H1 (cell line): ENCODE measurements around the gene CTDP1. TPM values are rescaled to one million over a fixed set of nuclear protein-coding genes. Genes with fewer than 3 reads are reported as not detected.

Experiments
- CTCF ChIA-PET: fragments of 300-600 bp; sonication (Branson Sonifier 250); formaldehyde crosslinking; loops from one replicate; lab custom pipeline; 2021; ENCODE audit not compliant: partially characterized antibody; lab: Charles Lee
- POLR2A ChIA-PET: fragments of 300-600 bp; sonication (Branson Sonifier 250); formaldehyde crosslinking; loops from one replicate; lab custom pipeline; 2021; ENCODE audit warnings: inconsistent platforms; ENCODE audit not compliant: partially characterized antibody; lab: Charles Lee
- DNase-seq, 2 experiments: peaks; one replicate each; pipeline versions ENCODE4 v3.0.0 to v3.0.0-alpha.2; 2010 to 2022; ENCODE audit warnings: low spot score in 2 of 2, low read depth in 1 of 2, mixed read lengths in 1 of 2
- FAIRE-seq: peaks from 2 replicates; lab custom pipeline; 2011; peaks lifted over from hg19 to GRCh38; lab: Jason Lieb, UNC
- H2AFZ ChIP-seq: 2 replicates; pipeline ENCODE4 v1.8.1; 2012; ENCODE audit warnings: low read length, inconsistent platforms
- H2AK5ac ChIP-seq: 2 replicates; pipeline ENCODE4 v1.6.1; 2013; ENCODE audit warnings: low read depth, low read length
- H2BK120ac ChIP-seq: replicated peaks from 2 replicates; pipeline ENCODE3; 2013; ENCODE audit warnings: low read depth, low read length, inconsistent platforms
- H2BK12ac ChIP-seq: 2 replicates; pipeline ENCODE4 v1.6.1; 2013; ENCODE audit warnings: low read depth, low read length
- H2BK15ac ChIP-seq: 2 replicates; pipeline ENCODE4 v1.6.1; 2013; ENCODE audit warnings: low read length
- H2BK20ac ChIP-seq: 2 replicates; pipeline ENCODE4 v1.6.1; 2013; ENCODE audit warnings: low read length
- H2BK5ac ChIP-seq: 2 replicates; pipeline ENCODE4 v1.6.1; 2013; ENCODE audit warnings: low read depth, low read length
- H3K14ac ChIP-seq: 2 replicates; pipeline ENCODE4 v1.6.1; 2013; ENCODE audit warnings: inconsistent platforms; ENCODE audit not compliant: insufficient read length
- H3K18ac ChIP-seq: 2 replicates; pipeline ENCODE4 v1.6.1; 2013; ENCODE audit warnings: low read length; ENCODE audit errors: extremely low read depth
- H3K23ac ChIP-seq: 2 replicates; pipeline ENCODE4 v1.6.1; 2013; ENCODE audit warnings: inconsistent platforms; ENCODE audit not compliant: insufficient read length
- H3K23me2 ChIP-seq: 2 replicates; pipeline ENCODE4 v1.6.1; 2013; ENCODE audit warnings: low read depth, low read length
- H3K27ac ChIP-seq: 2 replicates; pipeline ENCODE4 v1.6.1; 2011; ENCODE audit warnings: low read depth, low read length, inconsistent platforms
- H3K27me3 ChIP-seq, 4 experiments: replicated peaks in 1 of 4; 1 replicate in 1 of 4; 2 replicates in 3 of 4; pipeline versions ENCODE4 v1.6.1 to v1.8.1; 2011 to 2013; ENCODE audit warnings: low read length in 3 of 4, mild to moderate bottlenecking in 3 of 4, inconsistent platforms in 2 of 4, mixed read lengths in 2 of 4, moderate library complexity in 1 of 4; ENCODE audit not compliant: control insufficient read depth in 3 of 4, insufficient read depth in 3 of 4; ENCODE audit errors: extremely low read depth in 1 of 4
- H3K36me3 ChIP-seq, 4 experiments: 2 replicates each; pipeline versions ENCODE4 v1.6.1 to v1.8.1; 2011 to 2013; ENCODE audit warnings: mild to moderate bottlenecking in 4 of 4, low read length in 3 of 4, moderate library complexity in 2 of 4, control low read depth in 1 of 4, inconsistent platforms in 1 of 4; ENCODE audit not compliant: insufficient read depth in 4 of 4, control insufficient read depth in 2 of 4
- H3K4ac ChIP-seq: replicated peaks from 2 replicates; pipeline ENCODE3; 2013; ENCODE audit warnings: low read length, low read depth, mixed read lengths, inconsistent platforms; ENCODE audit not compliant: insufficient read length
- H3K4me1 ChIP-seq, 4 experiments: replicated peaks in 1 of 4; 1 replicate in 1 of 4; 2 replicates in 3 of 4; pipeline versions ENCODE4 v1.6.1 to v1.8.1; 2011 to 2013; ENCODE audit warnings: low read length in 3 of 4, inconsistent platforms in 2 of 4, mixed read lengths in 1 of 4; ENCODE audit not compliant: insufficient read depth in 4 of 4, control insufficient read depth in 3 of 4
- H3K4me2 ChIP-seq, 2 experiments: 2 replicates each; pipeline versions ENCODE4 v1.6.1 to v1.8.1; 2011 to 2013; ENCODE audit warnings: low read depth in 2 of 2, low read length in 2 of 2, control low read depth in 1 of 2, inconsistent platforms in 1 of 2, mild to moderate bottlenecking in 1 of 2; ENCODE audit not compliant: insufficient read depth in 1 of 2
- H3K4me3 ChIP-seq, 4 experiments: fragments of 200-600, 300-600 bp in 1 of 4; sonication (generic), shearing (Covaris generic), sonication (Bioruptor Twin) in 1 of 4; 2 replicates each; pipeline versions ENCODE4 v1.5.1 to v1.8.1; 2011 to 2016; ENCODE audit warnings: low read length in 4 of 4, low read depth in 3 of 4, control low read depth in 2 of 4, inconsistent platforms in 2 of 4, mild to moderate bottlenecking in 2 of 4, mixed read lengths in 1 of 4, moderate library complexity in 1 of 4; ENCODE audit not compliant: insufficient read depth in 2 of 4; ENCODE audit errors: extremely low read depth in 1 of 4
- H3K56ac ChIP-seq: replicated peaks from 2 replicates; pipeline ENCODE3; 2013; ENCODE audit warnings: low read depth, mild to moderate bottlenecking, mixed read lengths, low read length, inconsistent platforms; ENCODE audit not compliant: insufficient read length
- H3K79me1 ChIP-seq: 2 replicates; pipeline ENCODE4 v1.6.1; 2013; ENCODE audit warnings: low read depth, low read length, control low read depth
- H3K79me2 ChIP-seq, 2 experiments: 2 replicates each; pipeline versions ENCODE4 v1.6.1 to v1.8.1; 2012 to 2013; ENCODE audit warnings: low read length in 2 of 2, mild to moderate bottlenecking in 2 of 2, inconsistent platforms in 1 of 2; ENCODE audit not compliant: insufficient read depth in 2 of 2, control insufficient read depth in 1 of 2
- H3K9ac ChIP-seq, 4 experiments: replicated peaks in 1 of 4; 1 replicate in 1 of 4; 2 replicates in 3 of 4; pipeline versions ENCODE4 v1.6.1 to v1.8.1; 2011 to 2013; ENCODE audit warnings: low read depth in 3 of 4, low read length in 3 of 4, control low read depth in 2 of 4, mild to moderate bottlenecking in 2 of 4, moderate library complexity in 2 of 4, inconsistent platforms in 1 of 4; ENCODE audit errors: extremely low read depth in 1 of 4
- H3K9me3 ChIP-seq, 2 experiments: 2 replicates each; pipeline versions ENCODE4 v1.6.1 to v1.8.1; 2012 to 2013; ENCODE audit warnings: mild to moderate bottlenecking in 2 of 2, moderate library complexity in 2 of 2, control low read depth in 1 of 2, inconsistent platforms in 1 of 2, low read depth in 1 of 2, low read length in 1 of 2, mixed read lengths in 1 of 2; ENCODE audit not compliant: insufficient read depth in 2 of 2
- H4K20me1 ChIP-seq, 2 experiments: replicated peaks in 1 of 2; 2 replicates each; pipeline versions ENCODE3 to v1.8.1; 2011 to 2013; ENCODE audit warnings: inconsistent platforms in 2 of 2, low read length in 2 of 2, mild to moderate bottlenecking in 1 of 2; ENCODE audit not compliant: insufficient read depth in 2 of 2, control insufficient read depth in 1 of 2
- H4K5ac ChIP-seq: 2 replicates; pipeline ENCODE4 v1.6.1; 2013; ENCODE audit warnings: low read length, low read depth, mixed read lengths, inconsistent platforms; ENCODE audit not compliant: insufficient read length
- H4K8ac ChIP-seq: 2 replicates; pipeline ENCODE4 v1.8.0; 2013; ENCODE audit warnings: mild to moderate bottlenecking, moderate library complexity, low read length, inconsistent platforms; ENCODE audit not compliant: insufficient read depth; ENCODE audit errors: extremely low read depth
- H4K91ac ChIP-seq: replicated peaks from 2 replicates; pipeline ENCODE3; 2013; ENCODE audit warnings: low read length, mixed read lengths, inconsistent platforms; ENCODE audit not compliant: insufficient read length
- SAP30 ChIP-seq: fragments of 300-600 bp; sonication (generic); IDR thresholded peaks from 2 replicates; pipeline ENCODE4 v1.7.1; 2012; ENCODE audit warnings: low read length, moderate library complexity, mild to moderate bottlenecking, inconsistent platforms; ENCODE audit not compliant: insufficient read depth, insufficient replicate concordance
- WGBS, 2 experiments: shearing (Covaris generic) in 1 of 2; methylation state at CpG; one replicate each; pipeline versions ENCODE4 v1.1.6 to v1.1.7; 2013 to 2015; ENCODE audit warnings: low lambda C conversion rate in 2 of 2, mixed read lengths in 2 of 2, inconsistent platforms in 1 of 2, low coverage in 1 of 2, missing lambda C conversion rate in 1 of 2; ENCODE audit not compliant: insufficient replicate concordance in 2 of 2, insufficient coverage in 1 of 2, insufficient read length in 1 of 2; ENCODE audit errors: extremely low coverage in 1 of 2, missing lambda C conversion rate in 1 of 2; 5-methylcytosine and 5-hydroxymethylcytosine counted together
- polyA plus RNA-seq, 7 experiments: library from polyadenylated mRNA; depleted of rRNA in 3 of 7; stranded (reverse) in 5 of 7; unstranded in 2 of 7; fragments of >200 nt in 5 of 7; fragments of 200-250 nt in 2 of 7; gene quantifications; 1 replicate in 5 of 7; 2 replicates in 1 of 7; 4 replicates in 1 of 7; pipeline versions ENCODE4 v1.2.1 to v1.2.3, GENCODE V29; 2011 to 2013; ENCODE audit warnings: missing spikeins in 2 of 7, mixed read lengths in 2 of 7
- total RNA-seq: library from RNA; stranded (reverse); fragmentation: NEBNext Ultra II Directional; extraction: Animal tissue kit (Norgen Biotek cat#: 25700); gene quantifications from 2 replicates; pipeline ENCODE4 v1.2.1, GENCODE V29; 2021
- TF ChIP-seq, protein P1 (sequence below), 3 experiments: IDR thresholded peaks; 1 replicate in 2 of 3; 2 replicates in 1 of 3; pipeline versions ENCODE4 v1.5.1 to v1.6.1; 2011; ENCODE audit warnings: low read length in 3 of 3, mild to moderate bottlenecking in 3 of 3, inconsistent platforms in 2 of 3, low read depth in 1 of 3, moderate library complexity in 1 of 3; ENCODE audit not compliant: insufficient read depth in 1 of 3; ENCODE audit errors: control extremely low read depth in 1 of 3

CTDP1 gene
- total and polyA plus RNA-seq, 2 of the 8 experiments (the other 6 are each of a cell fraction or from before 2014, with no cell fraction given) = 16.6 to 37.0 TPM

DNA sequence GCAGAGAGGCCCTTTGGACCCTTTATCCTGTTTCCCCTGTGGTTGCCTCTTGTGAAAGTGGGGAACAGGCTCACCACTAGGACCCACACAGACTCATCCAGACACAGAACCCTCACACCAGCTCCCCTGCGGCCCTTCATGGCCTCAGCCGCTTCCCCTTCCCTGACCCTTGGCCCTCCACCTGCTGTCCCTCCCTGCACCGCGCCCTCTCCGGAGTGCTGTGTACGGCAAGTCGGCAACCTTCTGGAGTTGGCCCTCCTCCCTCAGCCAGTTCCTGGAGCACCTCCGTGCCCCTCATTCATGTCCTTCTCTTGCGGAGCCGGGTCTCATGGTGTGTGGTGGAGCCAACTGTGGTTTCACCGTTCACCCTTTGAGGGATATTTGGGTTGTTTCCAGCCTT lies 44.0 kb downstream of the CTDP1 start:
- Histone ChIP-seq H2BK12ac (no peak overlapping the region), H3K4me2 (no peak overlapping the region), H3K18ac (no peak overlapping the region), H3K9me3 (no peaks in the 10 kb centered on the region), H4K5ac (no peak overlapping the region), H3K79me2 (peaks cover 0 to 16% of the 10 kb centered on the region in 2 experiments; a peak in 3 of 4 replicates), H4K91ac (no peak overlapping the region), H3K4me3 (no peak overlapping the region), H2BK120ac (no peak overlapping the region), H3K56ac (no peak overlapping the region), H4K8ac (no peak overlapping the region), H3K27me3 (no peaks in the 10 kb centered on the region), H3K14ac (no peak overlapping the region), H3K4me1 (no peaks in the 10 kb centered on the region), H3K36me3 (peaks cover 3 to 19% (median 9%) of the 10 kb centered on the region in 4 experiments; a peak in 5 of 8 replicates), H2AFZ (no peak overlapping the region), H2BK5ac (no peak overlapping the region), H2BK15ac (no peak overlapping the region), H2BK20ac (no peak overlapping the region), H3K4ac (no peak overlapping the region), H3K23me2 (no peaks in the 10 kb centered on the region), H3K27ac (no peak overlapping the region), H3K23ac (no peak overlapping the region), H2AK5ac (no peak overlapping the region), H4K20me1 (peaks cover 6 to 12% of the 10 kb centered on the region in 2 experiments), H3K79me1 (peaks cover 4% of the 10 kb centered on the region), H3K9ac (no peak overlapping the region)
- no peak for DNase-seq
- 83% methylated on average over 11 of the region's 11 CpGs; no CpG with 5 or more reads in 1 of the 2 experiments for WGBS, 2 experiments
- no peak for FAIRE-seq
- ChIA-PET POLR2A (no interaction called here), CTCF (no interaction called here)
- TF ChIP-seq, protein P1, sequence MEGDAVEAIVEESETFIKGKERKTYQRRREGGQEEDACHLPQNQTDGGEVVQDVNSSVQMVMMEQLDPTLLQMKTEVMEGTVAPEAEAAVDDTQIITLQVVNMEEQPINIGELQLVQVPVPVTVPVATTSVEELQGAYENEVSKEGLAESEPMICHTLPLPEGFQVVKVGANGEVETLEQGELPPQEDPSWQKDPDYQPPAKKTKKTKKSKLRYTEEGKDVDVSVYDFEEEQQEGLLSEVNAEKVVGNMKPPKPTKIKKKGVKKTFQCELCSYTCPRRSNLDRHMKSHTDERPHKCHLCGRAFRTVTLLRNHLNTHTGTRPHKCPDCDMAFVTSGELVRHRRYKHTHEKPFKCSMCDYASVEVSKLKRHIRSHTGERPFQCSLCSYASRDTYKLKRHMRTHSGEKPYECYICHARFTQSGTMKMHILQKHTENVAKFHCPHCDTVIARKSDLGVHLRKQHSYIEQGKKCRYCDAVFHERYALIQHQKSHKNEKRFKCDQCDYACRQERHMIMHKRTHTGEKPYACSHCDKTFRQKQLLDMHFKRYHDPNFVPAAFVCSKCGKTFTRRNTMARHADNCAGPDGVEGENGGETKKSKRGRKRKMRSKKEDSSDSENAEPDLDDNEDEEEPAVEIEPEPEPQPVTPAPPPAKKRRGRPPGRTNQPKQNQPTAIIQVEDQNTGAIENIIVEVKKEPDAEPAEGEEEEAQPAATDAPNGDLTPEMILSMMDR (IDR thresholded peaks at IDR 0.05; ENCODE audit: control extremely low read depth in 1 of 3, insufficient read depth in 1 of 3, low read depth in 1 of 3, low read length in 3 of 3) = no peak
- no peak for TF ChIP-seq SAP30
